HG03354 (cell line): ENCODE results near the gene GPBP1.
"Not testable (repeated sequence)": the region's sequence is repeated elsewhere in the genome, so short reads cannot be mapped to it uniquely, and the experiment has no call there.

Experiments used
- ATAC-seq: cut with Tn5 transposase; IDR thresholded peaks from one replicate; pipeline ENCODE4 v1.9.1; 2021; ENCODE audit warnings: mild to moderate bottlenecking; ENCODE audit not compliant: unreplicated experiment, poor library complexity, severe bottlenecking

GPBP1 gene

GRCh38 chr5:57176350-57176857, 2.5 kb downstream of the GPBP1 start:
- ATAC-seq, result no peak

- no peak for ATAC-seq
Observed at GRCh38 chr5:57177479-57178156, 3.8 kb downstream of the GPBP1 start.

- ATAC-seq, result not testable (repeated sequence)
Observed at GRCh38 chr5:57178238-57178637, 4.4 kb downstream of the GPBP1 start.

GRCh38 chr5:57179262-57180200, 5.7 kb downstream of the GPBP1 start:
- ATAC-seq, result no peak

GRCh38 chr5:57181154-57181553, 7.3 kb downstream of the GPBP1 start:
- no peak for ATAC-seq

- no peak for ATAC-seq
Observed at GRCh38 chr5:57184322-57184721, 10.5 kb downstream of the GPBP1 start.

- no peak for ATAC-seq
Observed at GRCh38 chr5:57185313-57185712, 11.5 kb downstream of the GPBP1 start.

GRCh38 chr5:57186194-57186593, 12.3 kb downstream of the GPBP1 start:
- ATAC-seq, result no peak

GRCh38 chr5:57187977-57188376, 14.1 kb downstream of the GPBP1 start:
- not testable (repeated sequence) for ATAC-seq

- ATAC-seq, result no peak
Observed at GRCh38 chr5:57189515-57189914, 15.7 kb downstream of the GPBP1 start.

GRCh38 chr5:57190593-57190992, 16.7 kb downstream of the GPBP1 start:
- no peak for ATAC-seq

- ATAC-seq, result no peak
Observed at GRCh38 chr5:57191163-57191562, 17.3 kb downstream of the GPBP1 start.

GRCh38 chr5:57191986-57192385, 18.1 kb downstream of the GPBP1 start:
- ATAC-seq, result no peak

GRCh38 chr5:57192832-57193231, 19.0 kb downstream of the GPBP1 start:
- not testable (repeated sequence) for ATAC-seq

GRCh38 chr5:57193757-57194413, 20.0 kb downstream of the GPBP1 start:
- no peak for ATAC-seq

GRCh38 chr5:57194653-57195052, 20.8 kb downstream of the GPBP1 start:
- no peak for ATAC-seq

GRCh38 chr5:57195060-57195459, 21.2 kb downstream of the GPBP1 start:
- no peak for ATAC-seq

GRCh38 chr5:57199866-57200265, 26.0 kb downstream of the GPBP1 start:
- no peak for ATAC-seq

GRCh38 chr5:57202811-57203210, 29.0 kb downstream of the GPBP1 start:
- no peak for ATAC-seq

- ATAC-seq, result no peak
Observed at GRCh38 chr5:57207007-57207653, 33.3 kb downstream of the GPBP1 start.
